Heart right ventricle (tissue), 16 donors: ENCODE measurements around the gene PDE1C. TPM values are rescaled to one million over a fixed set of nuclear protein-coding genes. Genes with fewer than 3 reads are reported as not detected.

Experiments used
- ATAC-seq, 8 donors: fragments of 200-7000 bp; cut with Tn5 transposase; one replicate each; pipeline ENCODE4 v1.9.1; 2020; ENCODE audit warnings: mild to moderate bottlenecking in 8 of 8, moderate library complexity in 8 of 8, moderate number of reproducible peaks in 1 of 8
- DNase-seq, 2 donors: peaks; one replicate each; pipeline ENCODE4 v3.0.0-alpha.2; 2020
- H3K27ac ChIP-seq, 10 donors: fragments of 200-600 bp; sonication (generic) in 2 of 10; one replicate each; pipeline versions ENCODE4 v1.5.0 to v1.8.0; 2020 to 2022; ENCODE audit warnings: mild to moderate bottlenecking in 3 of 10
- H3K27me3 ChIP-seq, 7 donors: fragments of 200-600 bp; one replicate each; pipeline ENCODE4 v1.8.0; 2021 to 2022; ENCODE audit warnings: mild to moderate bottlenecking in 2 of 7
- H3K36me3 ChIP-seq, 9 donors: fragments of 200-600 bp; sonication (generic) in 1 of 9; one replicate each; pipeline versions ENCODE4 v1.5.0 to v1.8.0; 2020 to 2022; ENCODE audit warnings: mild to moderate bottlenecking in 2 of 9
- H3K4me1 ChIP-seq, 9 donors: fragments of 200-600 bp; sonication (generic) in 1 of 9; one replicate each; pipeline versions ENCODE4 v1.5.0 to v1.8.0; 2020 to 2022; ENCODE audit warnings: mild to moderate bottlenecking in 4 of 9
- H3K4me3 ChIP-seq, 10 donors: fragments of 200-600 bp; sonication (generic) in 2 of 10; one replicate each; pipeline versions ENCODE4 v1.5.0 to v1.8.0; 2020 to 2022; ENCODE audit warnings: mild to moderate bottlenecking in 7 of 10, moderate library complexity in 2 of 10
- H3K9me3 ChIP-seq, 11 donors: fragments of 200-600 bp in 10 of 11; sonication (generic) in 2 of 11; one replicate each; pipeline versions ENCODE4 v1.5.0 to v1.8.0; 2013 to 2022; ENCODE audit warnings: mild to moderate bottlenecking in 2 of 11, control low read depth in 1 of 11, moderate library complexity in 1 of 11
- CTCF ChIP-seq, 9 donors: fragments of 200-600 bp; sonication (generic) in 2 of 9; IDR thresholded peaks; one replicate each; pipeline versions ENCODE4 v1.5.0 to v1.8.0; 2021 to 2022; ENCODE audit warnings: antibody characterized with exemption in 9 of 9, mild to moderate bottlenecking in 5 of 9, moderate library complexity in 1 of 9
- WGBS, 2 donors: extraction: QIAGEN DNeasy Blood & Tissue Kit; methylation state at CpG; one replicate each; pipeline ENCODE4 v1.1.7; 2013; ENCODE audit warnings: inconsistent platforms in 1 of 2; 5-methylcytosine and 5-hydroxymethylcytosine counted together
- intact Hi-C, 10 donors: fragments of 100-400 bp; cut with DNase I; formaldehyde crosslinking; loops; one replicate each; pipeline versions ENCODE4 v1.11.1 to v1.14.2; 2022
- polyA plus RNA-seq, 2 donors: library from polyadenylated mRNA; stranded (reverse); fragments of 200-250 nt; gene quantifications; one replicate each; pipeline ENCODE4 v1.2.3, GENCODE V29; 2013
- total RNA-seq, 10 donors: library from RNA; stranded (reverse); fragmentation: NEBNext Ultra II Directional in 3 of 10; extraction: Animal tissue kit (Norgen Biotek cat#: 25700) in 3 of 10; gene quantifications; one replicate each; pipeline versions ENCODE4 v1.2.1 to v1.2.4, GENCODE V29; 2021 to 2023
- donor health status: Arrhythmogenic right ventricular cardiomyopathy.
- donor health status: ischemic (EF 13 %, LVEDD 7.1; RV severe dilation, severe dysfunction).
- donor health status: healthy with polysubstance abuse.
- donor health status: DM: no; HTN: yes; CAD: no.
- donor health status: DM: no; HTN: no; CAD: no.
- donor health status: ischemic (EF 25% LVEDD 6.9; RV normal size, moderate dysfunction).
- donor health status: ischemic (EF 25% LVEDD 5.7; RV mildly dilated, moderate dysfunction).
- donor health status: healthy.
- donor health status: DM: yes; HTN: yes; CAD: no.
- donor health status: Ischemic cardiomyopathy.
- donor health status: ischemic (EF 35%, LVEDD 5.7; RV mildly dilated, moderate dysfunction).
- donor health status: nonischemic (EF 11% LVEDD 7.7; RV severe dilation, severe dysfunction).
- donor health status: DM: yes; HTN: yes; CAD: no.
- donor health status: PGD.
- donor health status: ischemic (EF 29% LVEDD 5.4; RV normal size, mild dysfunction).
- donor health status: nonischemic (EF 23%, LVEDD 6.1; RV moderate dilation, normal function).

Gene PDE1C
- total and polyA plus RNA-seq, 12 donors, result 11.7 to 315 (median 175) TPM

DNA sequence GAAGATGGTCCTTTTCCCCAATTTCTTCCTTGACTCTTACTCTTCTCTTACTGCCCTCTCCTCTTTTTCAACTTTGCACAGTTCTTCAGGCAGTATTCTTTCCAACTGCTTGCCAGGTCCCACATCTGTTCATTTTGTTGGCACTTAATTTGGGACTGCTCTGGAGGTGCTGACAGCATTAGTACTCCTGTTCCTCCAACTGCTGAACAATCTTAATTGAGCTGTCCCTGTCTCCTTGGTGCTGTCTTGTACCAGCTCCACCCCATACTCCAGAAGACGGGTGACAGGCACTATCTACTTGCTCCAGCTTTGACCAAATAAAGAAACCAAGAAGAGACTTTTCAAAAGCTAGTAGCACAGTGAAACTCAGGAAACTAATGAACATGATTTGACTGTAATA lies 160.0 kb downstream of the PDE1C start:
- peak overlapping the region in 6 of 10 donors; percentile 20 to 56 (median 38) for H3K27ac ChIP-seq
- no peak overlapping the region for H3K4me3 ChIP-seq
- ATAC-seq, result peak in 7 of 8 donors; percentile 34 to 79 (median 60)
- WGBS, 2 donors, result 52 to 55% methylated on average over 1 of the region's 1 CpG
- no peak for TF ChIP-seq CTCF (IDR thresholded peaks at IDR 0.05)
- no peaks in the 10 kb centered on the region for H3K9me3 ChIP-seq
- DNase-seq, result no peak
- no peaks in the 10 kb centered on the region for H3K36me3 ChIP-seq
- intact Hi-C loops, result loop anchor here in 1 of 10 donors (10.0 kb wide), 1 partner anchor 135 kb away; no protein-coding TSS in a partner anchor
- H3K27me3 ChIP-seq, result no peaks in the 10 kb centered on the region
- peaks cover 4 to 74% (median 31%) of the 10 kb centered on the region in 9 donors for H3K4me1 ChIP-seq

- no peak for TF ChIP-seq CTCF (IDR thresholded peaks at IDR 0.05)
- H3K4me1 ChIP-seq, result peaks cover 4 to 57% (median 28%) of the 10 kb centered on the region in 9 donors
- no peaks in the 10 kb centered on the region for H3K36me3 ChIP-seq
- intact Hi-C loops, result no loop called here
- no peaks in the 10 kb centered on the region for H3K9me3 ChIP-seq
- H3K27ac ChIP-seq, result peak overlapping the region in 7 of 10 donors; percentile 44 to 69 (median 64)
- ATAC-seq (peak; percentile 49 to 92 (median 81)), DNase-seq (no peak)
- no peaks in the 10 kb centered on the region for H3K27me3 ChIP-seq
- 49 to 56% methylated on average over 5 of the region's 5 CpGs for WGBS, 2 donors
- no peak overlapping the region for H3K4me3 ChIP-seq
These were observed 163.6 kb downstream of the PDE1C start for GRCh38 chr7:31906479-31907171.

DNA sequence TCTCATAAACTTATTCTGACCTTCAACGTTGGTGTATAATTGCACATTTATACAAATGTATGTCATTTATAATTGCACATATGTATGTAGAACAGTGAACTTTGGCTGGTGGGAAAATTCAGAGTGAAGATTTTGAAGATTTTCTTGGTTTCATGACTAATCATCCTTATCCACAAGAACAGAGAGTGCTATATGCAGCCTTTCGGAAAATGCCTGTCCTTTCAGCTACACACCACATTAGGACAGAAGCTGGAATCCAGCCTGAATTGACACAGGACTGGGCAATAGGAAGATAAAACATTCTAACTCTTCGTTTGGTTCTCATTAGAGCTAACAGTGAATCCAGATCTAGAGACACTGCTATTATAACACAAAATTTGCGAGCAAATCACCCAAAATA lies 166.2 kb downstream of the PDE1C start:
- DNase-seq (no peak), ATAC-seq (peak in 3 of 8 donors; percentile 36 to 48 (median 43))
- Histone ChIP-seq H3K4me3 (no peak overlapping the region), H3K27me3 (no peaks in the 10 kb centered on the region), H3K36me3 (no peaks in the 10 kb centered on the region), H3K9me3 (no peaks in the 10 kb centered on the region), H3K27ac (peak overlapping the region in 3 of 10 donors; percentile 4 to 31 (median 11)), H3K4me1 (peaks cover 0 to 60% (median 15%) of the 10 kb centered on the region in 9 donors)
- 50 to 57% methylated on average over 4 of the region's 4 CpGs for WGBS, 2 donors
- TF ChIP-seq CTCF (IDR thresholded peaks at IDR 0.05), result no peak
- intact Hi-C loops, result no loop called here

- WGBS, 2 donors, result 88 to 91% methylated on average over 14 of the region's 14 CpGs
- TF ChIP-seq CTCF (IDR thresholded peaks at IDR 0.05), result no peak
- ATAC-seq, result peak in 1 of 8 donors; percentile 27
- no peaks in the 10 kb centered on the region for H3K36me3 ChIP-seq
- peaks cover 0 to 50% (median 14%) of the 10 kb centered on the region in 9 donors for H3K4me1 ChIP-seq
- intact Hi-C loops, result no loop called here
- H3K4me3 ChIP-seq, result no peak overlapping the region
- H3K27ac ChIP-seq, result no peak overlapping the region
- no peaks in the 10 kb centered on the region for H3K9me3 ChIP-seq
- no peaks in the 10 kb centered on the region for H3K27me3 ChIP-seq
- no peak for DNase-seq
These were observed 170.8 kb downstream of the PDE1C start for GRCh38 chr7:31899356-31899927.
